B cell (primary cell): ENCODE results near the gene ARHGAP30. TPM values are rescaled to one million over a fixed set of nuclear protein-coding genes. Genes with fewer than 3 reads are reported as not detected.
A peak's percentile ranks its signal among the peaks of the same experiment; 100 is the strongest.

Experiments
- ATAC-seq: fragments of 200-7000 bp; cut with Tn5 transposase; one replicate; pipeline ENCODE4 v1.10.0; 2021; ENCODE audit warnings: low read depth, mild to moderate bottlenecking, moderate number of reproducible peaks, moderate library complexity
- CTCF ChIA-PET: fragments of 350-600 bp; sonication (Branson Sonifier 250); formaldehyde crosslinking; loops from one replicate; lab custom pipeline; 2021; ENCODE audit warnings: antibody characterized with exemption, inconsistent platforms; lab: Charles Lee
- POLR2A ChIA-PET: fragments of 350-600 bp; sonication (Branson Sonifier 250); formaldehyde crosslinking; loops from one replicate; lab custom pipeline; 2021; ENCODE audit warnings: antibody characterized with exemption; lab: Charles Lee
- DNase-seq: peaks from one replicate; pipeline ENCODE4 v3.0.0; 2013
- H2AFZ ChIP-seq: 2 replicates; pipeline ENCODE4 v1.6.1; 2012; ENCODE audit warnings: mild to moderate bottlenecking, low read depth, low read length; ENCODE audit not compliant: insufficient read depth, poor library complexity, severe bottlenecking
- H3K27ac ChIP-seq, 2 donors: 1 replicate in 1 of 2; 2 replicates in 1 of 2; pipeline ENCODE4 v1.5.1; 2012 to 2013; ENCODE audit warnings: low read length in 2 of 2, mild to moderate bottlenecking in 2 of 2, moderate library complexity in 1 of 2
- H3K27me3 ChIP-seq, 4 experiments: fragments of 200-600 bp in 1 of 4; sonication (generic) in 1 of 4; replicated peaks in 1 of 4; 1 replicate in 2 of 4; 2 replicates in 2 of 4; pipeline versions ENCODE4 v1.6.1 to v1.7.0; 2013 to 2016; ENCODE audit warnings: low read length in 3 of 4, mild to moderate bottlenecking in 2 of 4, mixed read lengths in 1 of 4, moderate library complexity in 1 of 4; ENCODE audit not compliant: insufficient read depth in 4 of 4, control insufficient read depth in 3 of 4; ENCODE audit errors: control extremely low read depth in 1 of 4
- H3K36me3 ChIP-seq, 2 experiments: replicated peaks in 1 of 2; 1 replicate in 1 of 2; 2 replicates in 1 of 2; pipeline versions ENCODE4 v1.6.1 to v1.7.1; 2013; ENCODE audit warnings: low read length in 1 of 2; ENCODE audit not compliant: insufficient read depth in 2 of 2, control insufficient read depth in 1 of 2; ENCODE audit errors: control extremely low read depth in 1 of 2, extremely low read depth in 1 of 2
- H3K4me1 ChIP-seq, 2 donors: fragments of 200-600 bp in 1 of 2; sonication (generic) in 1 of 2; 1 replicate in 1 of 2; 2 replicates in 1 of 2; pipeline versions ENCODE4 v1.5.1 to v1.6.1; 2013 to 2017; ENCODE audit warnings: low read length in 2 of 2; ENCODE audit not compliant: control insufficient read depth in 2 of 2, insufficient read depth in 2 of 2
- H3K4me2 ChIP-seq: replicated peaks from 2 replicates; pipeline ENCODE3; 2012; ENCODE audit warnings: mild to moderate bottlenecking, low read depth, low read length; ENCODE audit not compliant: poor library complexity, severe bottlenecking
- H3K4me3 ChIP-seq, 5 experiments: fragments of 200-600 bp in 1 of 5; sonication (generic) in 1 of 5; 1 replicate in 3 of 5; 2 replicates in 2 of 5; pipeline versions ENCODE4 v1.5.1 to v1.7.0; 2011 to 2016; ENCODE audit warnings: low read length in 4 of 5, mild to moderate bottlenecking in 4 of 5, low read depth in 2 of 5, control low read depth in 1 of 5, moderate library complexity in 1 of 5; ENCODE audit not compliant: insufficient read depth in 1 of 5; ENCODE audit errors: control extremely low read depth in 1 of 5, extremely low read depth in 1 of 5
- H3K79me2 ChIP-seq: fragments of 200-600 bp; sonication (generic); one replicate; pipeline ENCODE4 v1.6.0; 2016; ENCODE audit warnings: low read length; ENCODE audit not compliant: control insufficient read depth, insufficient read depth
- H3K9ac ChIP-seq: fragments of 200-600 bp; sonication (generic); 2 replicates; pipeline ENCODE4 v1.6.1; 2017; ENCODE audit warnings: mild to moderate bottlenecking, low read length, moderate library complexity
- H3K9me3 ChIP-seq, 3 donors: one replicate each; pipeline versions ENCODE4 v1.6.1 to v1.7.1; 2013; ENCODE audit warnings: low read length in 2 of 3; ENCODE audit not compliant: control insufficient read depth in 2 of 3, insufficient read depth in 1 of 3; ENCODE audit errors: control extremely low read depth in 1 of 3
- H4K20me1 ChIP-seq: 2 replicates; pipeline ENCODE4 v1.6.0; 2012; ENCODE audit warnings: mild to moderate bottlenecking, low read length; ENCODE audit not compliant: insufficient read depth, control insufficient read depth, poor library complexity, severe bottlenecking
- H3K27ac Mint-ChIP-seq: one replicate; pipeline ENCODE4 v1.8.0; 2021; ENCODE audit warnings: mixed read lengths
- H3K27me3 Mint-ChIP-seq: one replicate; pipeline ENCODE4 v1.8.0; 2021; ENCODE audit warnings: mixed read lengths
- H3K4me1 Mint-ChIP-seq: one replicate; pipeline ENCODE4 v1.8.0; 2021; ENCODE audit warnings: mixed read lengths
- H3K4me3 Mint-ChIP-seq: one replicate; pipeline ENCODE4 v1.8.0; 2021; ENCODE audit warnings: mixed read lengths
- H3K9me3 Mint-ChIP-seq: one replicate; pipeline ENCODE4 v1.8.0; 2022; ENCODE audit warnings: mixed read lengths; ENCODE audit not compliant: insufficient read depth
- EZH2 ChIP-seq: IDR thresholded peaks from 2 replicates; pipeline ENCODE4 v1.6.1; 2012; ENCODE audit warnings: borderline replicate concordance, low read depth, mild to moderate bottlenecking, moderate library complexity, low read length; ENCODE audit not compliant: insufficient read depth, poor library complexity, severe bottlenecking
- WGBS: methylation state at CpG from one replicate; pipeline ENCODE4 v1.1.5; 2013; ENCODE audit warnings: missing lambda C conversion rate; ENCODE audit not compliant: insufficient coverage; 5-methylcytosine and 5-hydroxymethylcytosine counted together
- intact Hi-C: fragments of 100-400 bp; cut with micrococcal nuclease; formaldehyde crosslinking; loops from one replicate; pipeline ENCODE4 v1.10.0; 2022
- polyA plus RNA-seq: library from polyadenylated mRNA; depleted of rRNA; stranded (reverse); fragments of >200 nt; gene quantifications from 2 replicates; pipeline ENCODE4 v1.2.3, GENCODE V29; 2012
- total RNA-seq, 2 donors: library from RNA; stranded (reverse); fragments of 120-200 nt in 1 of 2; gene quantifications; 1 replicate in 1 of 2; 2 replicates in 1 of 2; pipeline versions ENCODE4 v1.2.3 to v1.2.4, GENCODE V29; 2013 to 2022
- TF ChIP-seq, protein P1 (sequence below): fragments of 200-600 bp; IDR thresholded peaks from one replicate; pipeline ENCODE4 v1.8.0; 2022; ENCODE audit warnings: antibody characterized with exemption, mild to moderate bottlenecking

The ARHGAP30 gene
- total and polyA plus RNA-seq, 2 donors (not counting 1 experiment from before 2014, with no cell fraction given), result 122 to 146 TPM

DNA sequence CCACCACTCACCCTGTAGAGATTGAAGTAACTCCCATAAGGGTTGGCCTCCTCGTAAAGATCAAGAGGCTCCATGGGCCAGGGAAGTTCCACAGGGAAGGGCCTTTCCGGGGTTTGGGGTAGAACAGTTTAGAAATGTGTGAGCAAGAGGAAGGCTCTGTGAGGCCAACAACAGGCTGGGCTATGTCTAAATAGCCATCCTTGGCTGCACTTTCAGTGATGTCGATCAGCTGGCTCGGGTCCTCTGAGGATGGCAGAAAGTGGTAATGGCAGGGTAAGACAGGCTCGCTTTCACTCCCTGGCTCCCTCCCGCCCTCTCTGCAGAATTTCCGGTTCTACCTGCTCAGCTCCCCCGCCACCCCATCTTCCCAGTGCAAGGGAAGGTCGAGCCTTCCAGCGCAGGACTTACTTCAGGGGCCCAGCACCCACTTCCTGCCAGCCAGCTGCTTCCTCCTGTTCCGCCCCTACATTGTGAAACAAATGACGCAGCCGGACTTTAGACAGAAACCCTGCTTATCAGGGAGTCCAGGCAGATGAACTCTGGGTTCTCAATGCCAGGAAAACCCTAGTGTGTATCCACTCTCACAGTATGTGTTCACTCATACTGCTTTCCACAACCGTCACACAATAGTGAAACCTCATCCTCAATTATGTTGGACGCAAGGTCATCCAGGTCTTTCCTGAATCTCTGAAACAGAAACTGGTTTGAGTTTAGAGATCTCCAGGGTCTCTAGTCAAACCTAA is 56.0 kb downstream of the ARHGAP30 start:
- POLR2A ChIA-PET, result interaction anchor here (0.6 to 2.4 kb wide), 7 partner anchors 7 to 217 kb away, joined by 3 to 27 read pairs (median 4); partner anchors contain the start of genes F11R, LY9 and USF1
- Histone ChIP-seq H3K79me2 (peaks cover 15% of the 10 kb centered on the region), H3K27ac (peak overlapping the region; percentile 76 to 86), H3K4me2 (peak overlapping the region; percentile 76), H3K9ac (peak overlapping the region; percentile 57), H3K9me3 (no peaks in the 10 kb centered on the region), H3K4me3 (peak overlapping the region; percentile 20 to 65 (median 52)), H3K36me3 (no peaks in the 10 kb centered on the region), H3K27me3 (no peaks in the 10 kb centered on the region), H3K4me1 (peaks cover 19 to 25% of the 10 kb centered on the region in 2 donors), H2AFZ (peak overlapping the region; percentile 44), H4K20me1 (no peaks in the 10 kb centered on the region)
- H3K4me3 Mint-ChIP-seq, result peak overlapping the region; percentile 89
- peak; percentile 80 for DNase-seq
- peak overlapping the region; percentile 99 for H3K27ac Mint-ChIP-seq
- ATAC-seq, result peak; percentile 83
- H3K27me3 Mint-ChIP-seq, result no peaks in the 10 kb centered on the region
- intact Hi-C loops, result loop anchor here (1.0 kb wide), 2 partner anchors 8 to 32 kb away; partner anchors contain the start of genes F11R and USF1
- TF ChIP-seq, protein P1, sequence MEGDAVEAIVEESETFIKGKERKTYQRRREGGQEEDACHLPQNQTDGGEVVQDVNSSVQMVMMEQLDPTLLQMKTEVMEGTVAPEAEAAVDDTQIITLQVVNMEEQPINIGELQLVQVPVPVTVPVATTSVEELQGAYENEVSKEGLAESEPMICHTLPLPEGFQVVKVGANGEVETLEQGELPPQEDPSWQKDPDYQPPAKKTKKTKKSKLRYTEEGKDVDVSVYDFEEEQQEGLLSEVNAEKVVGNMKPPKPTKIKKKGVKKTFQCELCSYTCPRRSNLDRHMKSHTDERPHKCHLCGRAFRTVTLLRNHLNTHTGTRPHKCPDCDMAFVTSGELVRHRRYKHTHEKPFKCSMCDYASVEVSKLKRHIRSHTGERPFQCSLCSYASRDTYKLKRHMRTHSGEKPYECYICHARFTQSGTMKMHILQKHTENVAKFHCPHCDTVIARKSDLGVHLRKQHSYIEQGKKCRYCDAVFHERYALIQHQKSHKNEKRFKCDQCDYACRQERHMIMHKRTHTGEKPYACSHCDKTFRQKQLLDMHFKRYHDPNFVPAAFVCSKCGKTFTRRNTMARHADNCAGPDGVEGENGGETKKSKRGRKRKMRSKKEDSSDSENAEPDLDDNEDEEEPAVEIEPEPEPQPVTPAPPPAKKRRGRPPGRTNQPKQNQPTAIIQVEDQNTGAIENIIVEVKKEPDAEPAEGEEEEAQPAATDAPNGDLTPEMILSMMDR, result no peak
- TF ChIP-seq EZH2, result no peak
- H3K4me1 Mint-ChIP-seq, result peaks cover 22% of the 10 kb centered on the region
- CTCF ChIA-PET, result interaction anchor here (0.5 to 5.4 kb wide), 13 partner anchors 11 to 227 kb away, joined by 3 to 45 read pairs (median 3); partner anchors contain the start of genes ARHGAP30, TSTD1 and USF1
- WGBS, result 2% methylated on average over 11 of the region's 15 CpGs
- H3K9me3 Mint-ChIP-seq, result no peaks in the 10 kb centered on the region

DNA sequence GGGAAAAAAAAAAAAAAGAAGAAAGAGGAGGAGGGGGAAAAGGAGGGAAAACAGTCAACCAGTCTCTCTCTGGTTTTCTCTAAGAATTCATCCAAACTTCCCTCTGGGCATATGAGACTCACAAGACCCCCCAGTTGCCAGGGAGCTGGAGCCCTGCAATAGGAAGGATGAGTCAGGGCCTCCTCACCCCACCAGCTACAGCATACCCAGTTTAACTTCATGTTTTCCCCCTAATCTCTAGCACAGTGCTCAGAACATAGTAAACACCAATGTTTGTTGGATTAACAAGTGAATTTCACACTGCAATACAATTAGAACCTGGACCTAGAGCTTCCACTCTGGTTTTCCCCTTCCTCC is 56.6 kb downstream of the ARHGAP30 start:
- Histone ChIP-seq H3K79me2 (peaks cover 20% of the 10 kb centered on the region), H3K4me3 (peak overlapping the region; percentile 20 to 65 (median 52)), H3K27ac (peak overlapping the region; percentile 76 to 86), H3K4me2 (peak overlapping the region; percentile 76), H2AFZ (peak overlapping the region; percentile 44), H3K9me3 (no peaks in the 10 kb centered on the region), H3K27me3 (no peaks in the 10 kb centered on the region), H3K4me1 (peaks cover 19 to 25% of the 10 kb centered on the region in 2 donors), H3K36me3 (no peaks in the 10 kb centered on the region), H3K9ac (peak overlapping the region; percentile 57), H4K20me1 (no peaks in the 10 kb centered on the region)
- H3K27ac Mint-ChIP-seq, result peak overlapping the region; percentile 99
- CTCF ChIA-PET, result interaction anchor here (0.5 to 5.4 kb wide), 13 partner anchors 10 to 227 kb away, joined by 3 to 45 read pairs (median 3); partner anchors contain the start of genes ARHGAP30, TSTD1 and USF1
- no peak for ATAC-seq
- POLR2A ChIA-PET, result interaction anchor here (0.7 to 2.4 kb wide), 5 partner anchors 8 to 217 kb away, joined by 4 to 27 read pairs (median 4); partner anchors contain the start of genes F11R, LY9 and USF1
- H3K9me3 Mint-ChIP-seq, result no peaks in the 10 kb centered on the region
- H3K4me3 Mint-ChIP-seq, result peak overlapping the region; percentile 89
- no peaks in the 10 kb centered on the region for H3K27me3 Mint-ChIP-seq
- intact Hi-C loops, result loop anchor here (1.0 kb wide), 2 partner anchors 8 to 32 kb away; partner anchors contain the start of genes F11R and USF1
- peaks cover 22% of the 10 kb centered on the region for H3K4me1 Mint-ChIP-seq
- no peak for TF ChIP-seq EZH2
- TF ChIP-seq, protein P1, result no peak
- no peak for DNase-seq
